GM21528 (cell line): ENCODE measurements around the gene PARG.
"Not testable (repeated sequence)": the region's sequence is repeated elsewhere in the genome, so short reads cannot be mapped to it uniquely, and the experiment has no call there.

Experiments
- ATAC-seq: cut with Tn5 transposase; IDR thresholded peaks from one replicate; pipeline ENCODE4 v1.9.1; 2021; ENCODE audit warnings: mild to moderate bottlenecking, moderate library complexity; ENCODE audit not compliant: unreplicated experiment, low FRiP score

The PARG gene

GRCh38 chr10:49833168-49833567, 108.7 kb downstream of the PARG start:
- no peak for ATAC-seq

GRCh38 chr10:49831352-49832035, 110.3 kb downstream of the PARG start:
- ATAC-seq: no peak

DNA sequence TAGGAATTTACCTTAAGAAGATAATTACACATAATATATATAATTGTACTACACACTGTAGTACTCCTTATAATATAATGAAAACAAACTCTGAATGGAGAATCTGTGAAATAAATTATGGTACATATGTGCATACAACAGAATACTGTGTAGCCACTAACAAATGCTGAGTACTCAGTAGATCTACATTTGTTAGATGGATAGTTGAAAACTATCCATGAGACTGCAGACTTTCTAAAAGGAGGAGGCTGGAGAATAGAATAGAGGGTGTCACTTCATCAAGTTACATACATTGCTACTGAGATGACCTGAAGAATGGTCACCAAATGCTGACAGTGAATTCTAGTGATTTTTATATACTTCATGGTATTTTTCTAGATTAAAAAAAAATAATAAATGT, 111.0 kb downstream of the PARG start:
- no peak for ATAC-seq

GRCh38 chr10:49830016-49830415, 111.8 kb downstream of the PARG start:
- ATAC-seq: no peak

- ATAC-seq: no peak
Observed at GRCh38 chr10:49827297-49827696, 114.5 kb downstream of the PARG start.

- no peak for ATAC-seq
Observed at GRCh38 chr10:49819234-49819958, 122.4 kb downstream of the PARG start.

DNA sequence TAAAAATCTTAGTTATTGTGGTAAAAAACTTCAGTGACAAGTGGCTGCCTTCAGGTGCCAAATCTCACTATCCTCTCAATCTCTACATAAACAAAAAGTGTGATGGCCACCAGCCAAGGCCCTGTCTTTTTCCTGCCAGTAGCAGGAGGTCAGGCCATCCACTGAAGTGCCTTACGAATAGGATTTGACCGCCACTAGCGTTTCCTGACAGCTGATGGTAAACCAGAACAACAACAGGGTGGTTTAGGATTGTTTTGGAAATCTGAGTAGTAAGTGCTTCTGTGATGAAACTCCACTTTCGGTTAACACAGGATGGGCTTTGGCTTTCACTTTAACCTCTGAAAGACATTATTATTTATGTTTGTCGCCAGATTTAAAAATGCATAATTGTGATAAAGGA, 124.0 kb downstream of the PARG start:
- ATAC-seq: no peak

DNA sequence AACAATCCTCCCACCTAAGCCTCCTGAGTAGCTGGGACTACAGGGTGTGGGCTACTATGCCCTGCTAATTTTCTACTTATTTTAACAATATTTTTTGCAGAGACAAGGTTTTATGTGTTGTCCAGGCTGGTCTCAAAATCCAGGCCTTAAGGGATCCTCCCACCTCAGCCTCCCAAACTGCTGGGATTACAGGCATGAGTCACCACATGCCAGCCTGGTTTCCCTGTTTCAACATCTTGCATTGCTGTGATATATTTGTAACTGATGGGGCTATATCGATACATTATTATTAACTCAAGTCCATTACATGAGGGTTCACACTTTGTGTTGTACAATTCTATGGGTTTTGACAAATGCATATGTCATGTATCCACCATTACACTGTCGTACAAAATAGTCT, 137.8 kb downstream of the PARG start:
- no peak for ATAC-seq

- no peak for ATAC-seq
Observed at GRCh38 chr10:49798275-49798674, 143.6 kb downstream of the PARG start.

- no peak for ATAC-seq
Observed at GRCh38 chr10:49791100-49791499, 150.7 kb downstream of the PARG start.

- no peak for ATAC-seq
Observed at GRCh38 chr10:49784681-49785080, 157.1 kb downstream of the PARG start.

GRCh38 chr10:49783645-49784044, 158.2 kb downstream of the PARG start:
- ATAC-seq: no peak

DNA sequence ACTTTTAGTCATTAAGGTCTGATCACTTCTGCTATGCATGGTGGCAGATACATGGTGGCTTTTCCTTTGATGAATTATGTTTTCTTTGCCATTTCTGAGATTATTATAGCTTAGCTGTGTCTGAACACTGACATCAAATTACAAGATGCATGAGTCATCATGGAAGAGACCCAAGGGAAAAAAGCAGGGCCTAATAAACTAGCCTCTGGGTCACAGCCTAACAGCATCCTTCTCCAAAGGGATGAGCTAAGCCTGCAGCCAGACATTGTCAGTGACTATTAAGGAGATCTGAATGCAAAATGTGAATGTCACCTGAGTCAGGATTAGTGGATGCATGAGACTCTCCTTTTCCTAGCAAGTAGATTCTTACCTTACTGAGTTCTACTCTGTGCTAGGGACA, 160.6 kb downstream of the PARG start:
- ATAC-seq: no peak

DNA sequence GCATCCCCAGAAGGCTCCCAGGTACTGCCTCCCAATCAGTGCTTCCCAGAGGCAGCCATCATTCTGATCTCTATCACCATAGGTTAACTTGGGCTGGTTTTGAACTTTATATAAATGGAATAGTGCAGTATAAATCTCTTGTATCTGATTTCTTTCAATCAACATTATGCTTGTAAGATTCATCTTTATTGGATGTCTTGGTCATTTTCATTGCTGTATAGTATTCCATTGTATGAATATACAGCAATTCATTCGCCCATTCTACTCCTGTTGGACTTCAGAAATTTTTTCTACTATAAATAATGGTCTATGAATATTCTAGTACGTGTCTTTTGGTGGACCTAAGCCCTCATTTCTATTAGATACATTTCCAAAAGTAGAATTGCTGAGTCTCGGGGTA, 163.6 kb downstream of the PARG start:
- ATAC-seq: no peak

- ATAC-seq: no peak
Observed at GRCh38 chr10:49776851-49777250, 165.0 kb downstream of the PARG start.

- ATAC-seq: no peak
Observed at GRCh38 chr10:49775014-49775413, 166.8 kb downstream of the PARG start.

DNA sequence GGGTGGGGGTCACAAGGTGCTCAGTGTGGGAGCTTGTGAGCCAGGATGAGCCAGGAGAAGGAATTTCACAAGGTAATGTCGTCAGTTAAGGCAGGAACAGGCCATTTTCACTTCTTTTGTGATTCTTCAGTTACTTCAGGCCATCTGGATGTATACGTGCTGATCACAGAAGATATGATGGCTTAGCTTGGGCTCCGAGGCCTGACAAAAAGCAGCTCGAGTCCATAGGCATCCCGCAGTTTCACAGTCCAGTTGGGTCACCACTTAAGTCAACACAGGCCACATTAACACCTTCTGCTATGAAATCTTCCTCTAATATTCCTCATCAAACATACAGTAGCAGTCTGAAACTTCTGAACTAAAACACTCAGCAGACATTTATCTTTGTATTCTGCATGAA, 168.9 kb downstream of the PARG start:
- not testable (repeated sequence) for ATAC-seq

DNA sequence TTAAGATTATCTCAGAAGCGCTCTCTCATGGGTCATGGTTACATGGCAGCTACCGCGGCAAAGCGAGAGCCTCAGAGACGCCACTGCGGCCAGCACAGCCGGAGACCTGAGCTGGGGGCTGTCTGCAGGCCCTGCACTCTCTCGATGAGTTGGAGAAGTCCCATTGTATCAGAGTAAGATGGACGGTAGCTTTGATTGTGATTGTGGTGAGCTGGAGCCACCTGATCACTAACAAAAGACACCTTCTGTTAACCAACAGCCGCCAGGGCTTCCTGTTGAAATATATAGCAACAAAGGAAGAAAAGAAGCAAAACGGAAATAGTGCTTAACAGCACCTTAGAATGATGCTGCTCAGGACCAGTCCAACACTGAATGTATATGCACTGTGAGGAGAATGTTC, 170.8 kb downstream of the PARG start:
- not testable (repeated sequence) for ATAC-seq

DNA sequence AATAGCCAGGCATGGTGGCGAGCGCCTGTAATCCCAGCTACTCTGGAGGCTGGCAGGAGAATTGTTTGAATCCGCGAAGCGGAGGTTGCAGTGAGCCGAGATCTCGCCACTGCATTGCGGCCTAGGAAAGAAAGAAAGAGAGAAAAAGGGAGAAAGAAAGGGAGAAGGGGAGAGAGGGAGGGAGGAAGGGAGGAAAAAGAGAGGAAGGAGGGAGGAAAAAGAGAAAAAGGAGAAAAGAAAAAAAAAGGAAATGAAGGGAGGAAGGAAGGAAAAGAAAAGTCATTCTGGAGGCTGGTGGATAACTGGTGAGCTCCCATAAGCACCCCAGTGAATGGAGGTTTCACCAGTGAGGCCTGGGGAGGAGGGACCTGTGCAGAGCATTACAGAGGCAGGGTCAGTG, 172.1 kb downstream of the PARG start:
- no peak for ATAC-seq

- no peak for ATAC-seq
Observed at GRCh38 chr10:49768731-49769130, 173.1 kb downstream of the PARG start.

DNA sequence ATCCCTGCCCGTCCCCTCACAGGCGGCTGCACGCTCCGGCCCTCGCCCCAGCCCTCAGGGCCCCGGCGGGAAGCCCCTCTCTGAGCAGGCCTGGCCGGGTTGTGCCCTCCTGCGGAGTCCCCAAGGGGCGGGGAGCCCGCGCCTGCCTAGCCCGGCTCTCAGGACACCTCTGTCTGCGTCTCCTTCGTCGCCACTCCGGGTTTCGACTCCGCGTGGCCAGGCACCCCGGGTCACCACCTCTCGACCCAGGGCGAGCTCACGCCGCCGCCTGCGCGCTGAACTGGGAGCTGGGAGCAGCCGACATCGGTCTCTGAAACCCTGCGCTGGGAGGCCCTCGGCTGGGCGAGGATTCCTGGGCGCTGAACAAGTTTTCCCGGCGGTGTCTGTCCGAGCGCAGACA, 173.5 kb downstream of the PARG start:
- no peak for ATAC-seq
